ENCODE data around the gene TIMM29.

Gene TIMM29

GRCh38 chr19:10911579-10912363, 16.8 kb upstream of the TIMM29 start:
- DNase-seq, result no peak

GRCh38 chr19:10912619-10913018, 16.0 kb upstream of the TIMM29 start:
- DNase-seq, result no peak

GRCh38 chr19:10913716-10914340, 14.8 kb upstream of the TIMM29 start:
- no peak for DNase-seq

GRCh38 chr19:10915130-10916091, 13.2 kb upstream of the TIMM29 start:
- no peak for DNase-seq

- no peak for DNase-seq
Measured at GRCh38 chr19:10916602-10917001, 12.0 kb upstream of the TIMM29 start.

GRCh38 chr19:10918359-10918758, 10.3 kb upstream of the TIMM29 start:
- no peak for DNase-seq

- DNase-seq, result no peak
Measured at GRCh38 chr19:10919352-10920287, 9.0 kb upstream of the TIMM29 start.

GRCh38 chr19:10920288-10920655, 8.3 kb upstream of the TIMM29 start:
- no peak for DNase-seq

- DNase-seq, result no peak
Measured at GRCh38 chr19:10920781-10921180, 7.8 kb upstream of the TIMM29 start.

- DNase-seq, result no peak
Measured at GRCh38 chr19:10921199-10921909, 7.3 kb upstream of the TIMM29 start.

GRCh38 chr19:10921910-10922637, 6.5 kb upstream of the TIMM29 start:
- no peak for DNase-seq

GRCh38 chr19:10922638-10923014, 6.0 kb upstream of the TIMM29 start:
- no peak for DNase-seq

GRCh38 chr19:10923260-10924112, 5.1 kb upstream of the TIMM29 start:
- DNase-seq, result no peak

- no peak for DNase-seq
Measured at GRCh38 chr19:10924597-10924996, 4.0 kb upstream of the TIMM29 start.

GRCh38 chr19:10927730-10928562, 665 bp upstream of the TIMM29 start:
- no peak for DNase-seq

- DNase-seq, result no peak
Measured at GRCh38 chr19:10929402-10929794, 787 bp downstream of the TIMM29 start.

GRCh38 chr19:10935371-10936059, 6.9 kb downstream of the TIMM29 start:
- DNase-seq, result no peak

GRCh38 chr19:10936661-10937084, 8.1 kb downstream of the TIMM29 start:
- peak; percentile 71 for DNase-seq

All from right kidney (tissue), 1 donor.